Sigmoid colon (tissue), 4 donors: ENCODE measurements around the gene SOWAHA.

Experiments used
- CTCF ChIP-seq, 4 experiments: fragments of 450-650 bp in 3 of 4; fragments of 200-600 bp in 1 of 4; IDR thresholded peaks; one replicate each; pipeline ENCODE4 v1.5.1; 2016 to 2019; ENCODE audit warnings: antibody characterized with exemption in 4 of 4, mild to moderate bottlenecking in 3 of 4, moderate library complexity in 2 of 4
- EP300 ChIP-seq, 4 donors: sonication (generic); formaldehyde crosslinking; IDR thresholded peaks; one replicate each; pipeline ENCODE4 v1.6.1; 2017; ENCODE audit warnings: antibody characterized with exemption in 4 of 4
- POLR2A ChIP-seq, 2 donors: fragments of 450-650 bp; IDR thresholded peaks; one replicate each; pipeline ENCODE4 v1.6.1; 2016; ENCODE audit warnings: antibody characterized with exemption in 2 of 2, mild to moderate bottlenecking in 2 of 2, moderate library complexity in 2 of 2
- POLR2AphosphoS5 ChIP-seq, 4 donors: sonication (generic); formaldehyde crosslinking; IDR thresholded peaks; one replicate each; pipeline ENCODE4 v1.6.1; 2017; ENCODE audit warnings: antibody characterized with exemption in 4 of 4

GRCh38 chr5:132808448-132808847, 4.7 kb upstream of the SOWAHA start:
- no peak for TF ChIP-seq CTCF (IDR thresholded peaks at IDR 0.05)
- no peak for TF ChIP-seq POLR2A (IDR thresholded peaks at IDR 0.05)
- TF ChIP-seq EP300 (IDR thresholded peaks at IDR 0.05), result no peak
- no peak for TF ChIP-seq POLR2AphosphoS5 (IDR thresholded peaks at IDR 0.05)
